ENCODE results near the gene SPRED1.

Gene SPRED1

DNA sequence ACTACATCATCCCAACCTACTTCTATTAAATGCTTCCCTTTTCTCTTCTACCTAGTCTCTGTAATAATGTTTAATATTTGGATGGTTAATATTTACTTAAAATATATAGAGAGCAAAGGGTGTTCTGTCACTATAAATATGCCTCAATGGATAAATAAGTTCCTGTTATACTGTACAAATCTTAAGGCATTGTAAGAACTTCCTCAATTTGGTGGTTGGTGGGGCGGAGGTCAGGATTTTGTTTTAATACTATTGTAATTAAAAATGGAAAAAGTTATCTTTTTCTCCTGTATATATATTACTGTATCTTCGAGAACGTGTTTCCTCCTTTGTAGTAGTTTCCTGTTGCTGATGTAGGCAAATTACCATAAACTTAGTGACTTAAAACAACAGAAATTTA, 41.5 kb downstream of the SPRED1 start:
- Histone ChIP-seq H3K9me3 (replicated peaks; ENCODE audit: low read length) (no peaks in the 10 kb centered on the region), H3K4me3 (ENCODE audit: low read length) (no peak overlapping the region), H3K27me3 (ENCODE audit: control insufficient read depth, insufficient read depth, low read length) (no peaks in the 10 kb centered on the region), H3K4me1 (ENCODE audit: control insufficient read depth, insufficient read depth, low read length) (peaks cover 22% of the 10 kb centered on the region), H3K9ac (ENCODE audit: low read depth, low read length) (no peak overlapping the region), H3K4me2 (ENCODE audit: low read length) (no peak overlapping the region), H3K36me3 (ENCODE audit: insufficient read depth, low read length) (peaks cover 8% of the 10 kb centered on the region)

DNA sequence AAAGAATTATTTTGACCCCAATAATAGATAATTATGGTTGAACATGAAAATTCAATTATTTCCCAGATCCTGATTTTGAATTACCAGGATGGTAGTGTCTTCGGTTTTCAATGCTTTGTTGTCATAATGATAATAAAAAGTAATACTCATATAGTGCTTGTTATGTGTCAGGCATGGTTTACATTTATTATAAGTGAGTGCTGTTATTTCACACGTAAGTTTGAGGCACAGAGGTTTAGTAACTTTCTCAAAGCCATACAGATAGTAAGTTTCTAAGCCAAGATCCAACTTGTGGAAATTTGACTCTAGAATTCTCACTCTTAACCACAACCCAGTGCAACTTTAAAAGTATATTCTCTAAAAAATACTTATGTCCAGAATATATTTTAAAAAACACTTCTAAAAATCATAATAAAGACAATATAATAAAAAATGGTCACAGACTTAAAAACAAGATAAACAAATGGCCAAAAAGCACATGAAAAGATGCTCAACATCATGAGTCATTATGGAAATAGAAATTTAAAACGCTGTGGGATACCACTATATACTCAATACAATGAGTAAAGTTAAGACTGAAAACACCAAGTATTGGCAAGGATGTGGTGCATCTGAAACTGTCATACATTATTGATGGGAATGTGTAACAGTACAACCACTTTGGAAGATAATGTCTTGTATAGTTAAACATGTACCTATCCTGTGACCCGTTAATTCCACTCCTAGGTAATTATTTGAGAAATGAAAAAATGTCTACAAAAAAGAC, 45.2 kb downstream of the SPRED1 start:
- H3K9ac ChIP-seq (ENCODE audit: low read depth, low read length): no peak overlapping the region
- no peaks in the 10 kb centered on the region for H3K9me3 ChIP-seq (replicated peaks; ENCODE audit: low read length)
- no peak overlapping the region for H3K4me3 ChIP-seq (ENCODE audit: low read length)
- peak overlapping the region; percentile 3 for H3K4me2 ChIP-seq (ENCODE audit: low read length)
- no peaks in the 10 kb centered on the region for H3K27me3 ChIP-seq (ENCODE audit: control insufficient read depth, insufficient read depth, low read length)
- H3K4me1 ChIP-seq (ENCODE audit: control insufficient read depth, insufficient read depth, low read length): peaks cover 38% of the 10 kb centered on the region
- H3K36me3 ChIP-seq (ENCODE audit: insufficient read depth, low read length): peaks cover 9% of the 10 kb centered on the region

DNA sequence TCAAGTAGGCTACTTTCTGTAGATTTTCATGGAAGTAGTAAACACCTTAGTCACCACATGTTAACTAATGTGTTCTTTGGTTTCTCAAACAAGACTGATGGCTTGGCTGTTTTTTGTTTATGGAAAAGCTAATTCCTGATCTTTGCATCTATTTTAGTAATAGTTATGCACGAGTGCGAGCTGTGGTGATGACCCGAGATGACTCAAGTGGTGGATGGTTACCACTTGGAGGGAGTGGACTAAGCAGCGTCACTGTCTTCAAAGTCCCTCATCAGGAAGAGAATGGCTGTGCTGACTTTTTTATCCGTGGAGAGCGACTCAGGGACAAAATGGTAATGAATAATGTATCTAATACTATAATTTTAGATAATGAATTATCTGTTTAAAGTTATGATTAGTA, 46.6 kb downstream of the SPRED1 start:
- Histone ChIP-seq H3K9me3 (replicated peaks; ENCODE audit: low read length) (no peaks in the 10 kb centered on the region), H3K36me3 (ENCODE audit: insufficient read depth, low read length) (peaks cover 14% of the 10 kb centered on the region), H3K9ac (ENCODE audit: low read depth, low read length) (no peak overlapping the region), H3K27me3 (ENCODE audit: control insufficient read depth, insufficient read depth, low read length) (no peaks in the 10 kb centered on the region), H3K4me2 (ENCODE audit: low read length) (peak overlapping the region; percentile 67), H3K4me3 (ENCODE audit: low read length) (no peak overlapping the region), H3K4me1 (ENCODE audit: control insufficient read depth, insufficient read depth, low read length) (peaks cover 38% of the 10 kb centered on the region)

DNA sequence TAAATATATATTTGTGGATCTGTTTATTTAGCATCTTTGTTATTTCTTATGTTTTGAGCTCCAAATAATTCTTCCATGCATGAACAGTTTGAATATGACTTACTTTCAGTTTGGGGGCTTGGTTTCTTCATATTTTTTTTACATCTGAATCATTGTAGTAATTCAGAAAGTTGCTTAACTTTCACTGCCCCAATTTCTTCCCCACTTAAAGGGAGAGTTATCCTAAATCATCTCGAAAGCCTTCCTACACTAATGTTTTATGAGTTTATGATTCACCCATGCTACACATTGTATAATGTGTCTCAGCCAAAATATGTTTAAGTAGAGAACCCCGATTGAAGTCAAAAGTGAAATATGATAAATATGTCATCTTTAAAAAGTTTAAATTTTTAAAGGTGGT, 47.8 kb downstream of the SPRED1 start:
- Histone ChIP-seq H3K4me1 (ENCODE audit: control insufficient read depth, insufficient read depth, low read length) (peaks cover 38% of the 10 kb centered on the region), H3K36me3 (ENCODE audit: insufficient read depth, low read length) (peaks cover 19% of the 10 kb centered on the region), H3K4me2 (ENCODE audit: low read length) (peak overlapping the region; percentile 67), H3K9ac (ENCODE audit: low read depth, low read length) (peak overlapping the region; percentile 33), H3K9me3 (replicated peaks; ENCODE audit: low read length) (no peaks in the 10 kb centered on the region), H3K27me3 (ENCODE audit: control insufficient read depth, insufficient read depth, low read length) (no peaks in the 10 kb centered on the region), H3K4me3 (ENCODE audit: low read length) (peak overlapping the region; percentile 27)

DNA sequence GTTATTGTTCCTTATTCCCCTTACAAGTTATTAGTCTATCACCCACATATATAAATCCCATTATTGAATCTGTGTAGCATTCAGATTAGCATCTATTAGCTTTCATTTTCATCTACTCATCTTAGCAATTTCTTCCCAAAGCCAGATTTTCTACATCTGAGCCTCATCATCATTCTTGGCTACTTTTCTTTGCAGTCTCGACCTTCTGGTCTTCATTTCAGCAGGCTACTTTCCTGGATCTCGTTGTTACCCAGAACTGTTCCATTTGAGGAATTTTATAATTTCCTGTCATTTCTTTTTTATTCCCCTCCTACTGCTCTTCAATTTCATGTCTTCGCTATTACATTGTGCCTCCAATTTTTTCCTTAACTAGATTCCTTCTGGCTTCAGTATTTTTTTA, 51.8 kb downstream of the SPRED1 start:
- Histone ChIP-seq H3K27me3 (ENCODE audit: control insufficient read depth, insufficient read depth, low read length) (no peaks in the 10 kb centered on the region), H3K4me3 (ENCODE audit: low read length) (no peak overlapping the region), H3K9me3 (replicated peaks; ENCODE audit: low read length) (no peaks in the 10 kb centered on the region), H3K4me2 (ENCODE audit: low read length) (no peak overlapping the region), H3K4me1 (ENCODE audit: control insufficient read depth, insufficient read depth, low read length) (peaks cover 13% of the 10 kb centered on the region), H3K9ac (ENCODE audit: low read depth, low read length) (no peak overlapping the region), H3K36me3 (ENCODE audit: insufficient read depth, low read length) (peaks cover 24% of the 10 kb centered on the region)

DNA sequence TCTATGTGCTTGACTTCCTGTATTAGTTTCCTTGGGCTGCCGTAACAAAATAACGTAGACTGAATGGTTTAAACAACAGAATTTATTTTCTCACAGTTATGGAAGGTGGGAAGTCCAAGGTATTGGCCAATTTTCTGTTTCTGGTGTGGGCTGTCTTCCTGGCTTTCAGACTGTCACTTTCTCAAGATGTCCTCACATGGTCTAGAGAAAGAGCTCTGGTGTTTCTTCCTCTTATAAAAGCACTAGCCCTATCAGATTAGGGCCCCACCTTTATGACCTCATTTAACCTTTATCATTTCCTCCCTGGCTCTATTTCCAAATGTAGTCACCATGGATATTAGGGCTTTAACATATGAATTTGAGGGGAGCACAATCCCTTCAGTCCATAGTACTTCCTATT, 54.6 kb downstream of the SPRED1 start:
- Histone ChIP-seq H3K4me1 (ENCODE audit: control insufficient read depth, insufficient read depth, low read length) (no peaks in the 10 kb centered on the region), H3K36me3 (ENCODE audit: insufficient read depth, low read length) (peaks cover 20% of the 10 kb centered on the region), H3K9me3 (replicated peaks; ENCODE audit: low read length) (no peaks in the 10 kb centered on the region)

DNA sequence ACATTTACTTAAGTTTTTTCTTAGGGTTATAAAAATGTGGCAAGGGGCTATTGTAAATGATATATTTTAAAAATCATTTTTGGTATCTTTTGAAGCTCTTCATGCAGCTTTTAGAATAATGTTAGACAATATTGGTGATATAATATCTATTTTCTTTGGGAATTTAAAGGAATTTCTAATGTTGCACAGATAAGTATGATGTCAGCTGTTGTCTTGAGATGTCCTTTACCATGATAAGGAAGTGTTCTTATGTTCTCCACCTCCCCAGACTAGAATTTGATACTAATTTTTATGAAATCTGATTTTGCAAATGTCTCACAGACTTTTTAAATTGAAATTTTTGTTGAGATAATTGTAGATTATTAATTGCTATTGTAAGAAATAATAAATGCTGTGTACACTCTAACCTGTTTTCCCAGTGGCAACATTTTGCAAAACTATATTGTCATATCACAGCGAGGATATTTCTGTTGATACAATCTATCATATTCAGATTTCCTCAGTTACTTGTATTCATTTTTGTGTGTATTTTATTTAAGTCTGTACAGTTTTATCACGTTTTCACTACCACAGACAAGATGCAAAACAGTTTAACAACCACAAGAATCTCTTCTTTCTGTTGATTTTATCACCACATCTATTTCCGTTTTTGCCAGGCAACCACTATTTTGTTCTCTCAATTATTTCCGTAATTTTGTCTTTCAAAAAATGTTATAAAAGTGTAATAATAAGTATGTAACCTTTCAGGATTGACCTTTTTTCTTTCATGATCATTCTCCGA, 55.4 kb downstream of the SPRED1 start:
- Histone ChIP-seq H3K9me3 (replicated peaks; ENCODE audit: low read length) (no peaks in the 10 kb centered on the region), H3K36me3 (ENCODE audit: insufficient read depth, low read length) (peaks cover 13% of the 10 kb centered on the region), H3K27me3 (ENCODE audit: control insufficient read depth, insufficient read depth, low read length) (no peaks in the 10 kb centered on the region), H3K4me2 (ENCODE audit: low read length) (no peak overlapping the region), H3K9ac (ENCODE audit: low read depth, low read length) (no peak overlapping the region), H3K4me1 (ENCODE audit: control insufficient read depth, insufficient read depth, low read length) (peaks cover 2% of the 10 kb centered on the region), H3K4me3 (ENCODE audit: low read length) (no peak overlapping the region)

More for the DNA sequence above, 54.6 kb downstream of the SPRED1 start:
- no peak overlapping the region for H3K4me2 ChIP-seq (ENCODE audit: low read length)
- H3K9ac ChIP-seq (ENCODE audit: low read depth, low read length): no peak overlapping the region
- H3K27me3 ChIP-seq (ENCODE audit: control insufficient read depth, insufficient read depth, low read length): no peaks in the 10 kb centered on the region
- no peak overlapping the region for H3K4me3 ChIP-seq (ENCODE audit: low read length)

DNA sequence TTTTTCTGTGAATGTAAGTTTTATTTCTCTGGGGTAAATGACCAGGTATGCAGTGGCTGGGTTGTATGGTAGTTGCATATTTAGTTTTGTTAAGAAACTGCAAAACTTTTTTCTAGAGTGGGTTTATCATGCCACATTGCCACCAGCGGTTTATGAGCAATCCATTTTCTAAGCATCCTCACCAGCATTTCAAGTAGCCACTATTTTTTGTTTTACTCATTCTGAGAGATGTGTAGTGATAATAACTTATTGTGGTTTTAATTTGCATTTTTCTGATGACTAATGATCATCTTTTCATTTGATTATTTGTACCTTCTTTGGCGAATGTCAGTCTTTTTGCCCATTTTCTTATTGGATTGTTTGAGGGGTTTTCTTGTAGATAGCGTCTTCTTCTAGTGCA, 56.2 kb downstream of the SPRED1 start:
- H3K4me1 ChIP-seq (ENCODE audit: control insufficient read depth, insufficient read depth, low read length): peaks cover 2% of the 10 kb centered on the region

DNA sequence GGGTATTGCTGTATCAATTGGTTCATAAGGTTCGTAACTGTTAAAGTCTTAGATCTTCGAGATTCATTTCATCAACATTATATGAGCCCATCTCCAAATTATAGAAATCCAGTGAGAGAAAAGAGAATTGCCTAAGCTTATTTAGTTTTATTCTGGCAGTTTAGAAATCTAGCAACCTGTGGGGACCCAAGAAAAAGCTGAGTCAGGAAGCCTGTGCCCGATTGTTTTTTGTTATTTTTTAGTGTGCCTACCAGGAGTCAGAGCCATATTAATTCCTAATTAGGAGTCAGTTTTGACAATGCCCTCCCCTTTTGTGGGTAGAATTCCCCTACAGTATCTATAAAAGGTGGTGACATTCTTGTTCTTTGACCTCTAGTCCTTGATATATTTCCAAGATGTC, 59.6 kb downstream of the SPRED1 start:
- Histone ChIP-seq H3K4me3 (ENCODE audit: low read length) (no peak overlapping the region), H3K4me2 (ENCODE audit: low read length) (no peak overlapping the region), H3K4me1 (ENCODE audit: control insufficient read depth, insufficient read depth, low read length) (peaks cover 5% of the 10 kb centered on the region)

More for the DNA sequence above, 56.2 kb downstream of the SPRED1 start:
- H3K9me3 ChIP-seq (replicated peaks; ENCODE audit: low read length): no peaks in the 10 kb centered on the region
- H3K27me3 ChIP-seq (ENCODE audit: control insufficient read depth, insufficient read depth, low read length): no peaks in the 10 kb centered on the region
- no peak overlapping the region for H3K4me2 ChIP-seq (ENCODE audit: low read length)
- no peak overlapping the region for H3K4me3 ChIP-seq (ENCODE audit: low read length)
- peaks cover 13% of the 10 kb centered on the region for H3K36me3 ChIP-seq (ENCODE audit: insufficient read depth, low read length)
- no peak overlapping the region for H3K9ac ChIP-seq (ENCODE audit: low read depth, low read length)

DNA sequence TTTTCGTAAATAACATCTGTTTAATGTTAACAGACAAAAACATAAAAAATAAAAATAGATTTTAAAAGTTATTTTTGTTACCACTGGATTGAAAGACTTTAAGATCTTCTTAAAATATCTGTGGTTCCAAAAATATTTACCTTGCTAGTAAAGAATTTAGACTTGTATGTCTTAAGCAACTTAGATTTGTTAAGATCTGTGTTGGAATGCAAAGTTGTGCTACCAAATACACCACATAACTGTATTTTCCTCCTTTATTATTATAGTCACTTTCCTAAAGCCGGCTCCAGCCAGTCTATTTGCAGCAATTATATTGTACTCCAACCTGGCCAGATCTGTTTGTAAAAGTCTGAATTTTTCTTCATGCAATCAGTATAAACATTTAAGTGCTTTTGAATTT, 63.7 kb downstream of the SPRED1 start:
- Histone ChIP-seq H3K4me3 (ENCODE audit: low read length) (no peak overlapping the region), H3K4me2 (ENCODE audit: low read length) (no peak overlapping the region), H3K36me3 (ENCODE audit: insufficient read depth, low read length) (peaks cover 5% of the 10 kb centered on the region), H3K4me1 (ENCODE audit: control insufficient read depth, insufficient read depth, low read length) (peaks cover 10% of the 10 kb centered on the region), H3K27me3 (ENCODE audit: control insufficient read depth, insufficient read depth, low read length) (no peaks in the 10 kb centered on the region), H3K9me3 (replicated peaks; ENCODE audit: low read length) (no peaks in the 10 kb centered on the region), H3K9ac (ENCODE audit: low read depth, low read length) (no peak overlapping the region)

More for the DNA sequence above, 59.6 kb downstream of the SPRED1 start:
- Histone ChIP-seq H3K27me3 (ENCODE audit: control insufficient read depth, insufficient read depth, low read length) (no peaks in the 10 kb centered on the region), H3K36me3 (ENCODE audit: insufficient read depth, low read length) (peaks cover 5% of the 10 kb centered on the region), H3K9me3 (replicated peaks; ENCODE audit: low read length) (no peaks in the 10 kb centered on the region), H3K9ac (ENCODE audit: low read depth, low read length) (no peak overlapping the region)

DNA sequence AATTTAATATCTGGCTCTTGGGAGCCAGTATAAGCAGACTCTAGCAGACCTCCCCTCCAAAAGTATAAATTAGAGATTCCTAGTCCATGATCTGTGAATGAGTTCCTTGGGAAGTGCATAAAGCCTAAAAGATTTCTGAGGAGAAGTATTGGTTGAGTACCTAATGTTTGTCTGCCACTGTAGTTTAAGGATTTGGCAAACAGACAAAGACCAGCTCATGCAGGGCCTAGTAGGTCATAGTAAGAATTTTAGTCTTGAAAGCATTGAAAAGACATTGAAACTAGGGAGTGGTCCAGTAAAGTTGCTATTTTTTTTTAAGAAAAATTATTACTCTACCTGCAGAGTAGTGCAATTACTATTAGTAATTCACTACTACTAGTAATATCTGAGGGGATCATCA, 67.5 kb downstream of the SPRED1 start:
- H3K4me1 ChIP-seq (ENCODE audit: control insufficient read depth, insufficient read depth, low read length): peaks cover 7% of the 10 kb centered on the region
- peaks cover 28% of the 10 kb centered on the region for H3K36me3 ChIP-seq (ENCODE audit: insufficient read depth, low read length)
- no peaks in the 10 kb centered on the region for H3K27me3 ChIP-seq (ENCODE audit: control insufficient read depth, insufficient read depth, low read length)
- H3K9me3 ChIP-seq (replicated peaks; ENCODE audit: low read length): no peaks in the 10 kb centered on the region
- H3K4me3 ChIP-seq (ENCODE audit: low read length): no peak overlapping the region
- H3K4me2 ChIP-seq (ENCODE audit: low read length): no peak overlapping the region
- no peak overlapping the region for H3K9ac ChIP-seq (ENCODE audit: low read depth, low read length)
